ENCODE data around the gene USP17L17.
"Not testable (repeated sequence)": the region's sequence is repeated elsewhere in the genome, so short reads cannot be mapped to it uniquely, and the experiment has no call there.

GRCh38 chr4:9243579-9243978 lies at the start of gene USP17L17:
- TF ChIP-seq REST (IDR thresholded peaks at IDR 0.05; ENCODE audit: insufficient read depth in 1 of 2, low read depth in 2 of 2, low read length in 2 of 2); FOXP2 (optimal IDR thresholded peaks at IDR 0.05; ENCODE audit: borderline replicate concordance, extremely low read depth, extremely low read length, insufficient read depth); SIN3A (IDR thresholded peaks at IDR 0.05; ENCODE audit: borderline replicate concordance, insufficient read depth, low read length); POLR2AphosphoS5 (IDR thresholded peaks at IDR 0.05; ENCODE audit: low read depth, low read length); TAF1 (IDR thresholded peaks at IDR 0.05; ENCODE audit: borderline replicate concordance, insufficient read depth, low read length): not testable (repeated sequence)

Measured in PFSK-1 (cell line).